HG03571 (cell line): Measurements from ENCODE around the gene CRYBG1.

Source experiments
- ATAC-seq: cut with Tn5 transposase; IDR thresholded peaks from one replicate; pipeline ENCODE4 v1.9.1; 2021; ENCODE audit not compliant: unreplicated experiment

Gene CRYBG1

GRCh38 chr6:106419900-106420613 is 59.5 kb downstream of the CRYBG1 start:
- no peak for ATAC-seq

GRCh38 chr6:106421496-106421895 is 61.0 kb downstream of the CRYBG1 start:
- ATAC-seq = no peak

- no peak for ATAC-seq
Measured at GRCh38 chr6:106422534-106422933, 62.0 kb downstream of the CRYBG1 start.

- ATAC-seq = no peak
Measured at GRCh38 chr6:106425382-106425781, 64.9 kb downstream of the CRYBG1 start.

- no peak for ATAC-seq
Measured at GRCh38 chr6:106426250-106426970, 65.9 kb downstream of the CRYBG1 start.

GRCh38 chr6:106430466-106430865 is 69.9 kb downstream of the CRYBG1 start:
- ATAC-seq = no peak

- ATAC-seq = no peak
Measured at GRCh38 chr6:106431405-106431804, 70.9 kb downstream of the CRYBG1 start.

GRCh38 chr6:106431972-106432371 is 71.5 kb downstream of the CRYBG1 start:
- no peak for ATAC-seq

GRCh38 chr6:106434530-106434929 is 74.0 kb downstream of the CRYBG1 start:
- ATAC-seq = no peak

- ATAC-seq = no peak
Measured at GRCh38 chr6:106439459-106439858, 78.9 kb downstream of the CRYBG1 start.

- ATAC-seq = no peak
Measured at GRCh38 chr6:106440546-106440945, 80.0 kb downstream of the CRYBG1 start.

- ATAC-seq = no peak
Measured at GRCh38 chr6:106442395-106442794, 81.9 kb downstream of the CRYBG1 start.

- no peak for ATAC-seq
Measured at GRCh38 chr6:106444777-106445507, 84.4 kb downstream of the CRYBG1 start.

- ATAC-seq = no peak
Measured at GRCh38 chr6:106445508-106445878, 85.0 kb downstream of the CRYBG1 start.

GRCh38 chr6:106446287-106446885 is 85.9 kb downstream of the CRYBG1 start:
- no peak for ATAC-seq

- ATAC-seq = no peak
Measured at GRCh38 chr6:106446983-106447382, 86.5 kb downstream of the CRYBG1 start.

GRCh38 chr6:106448000-106448426 is 87.5 kb downstream of the CRYBG1 start:
- ATAC-seq = no peak

- ATAC-seq = no peak
Measured at GRCh38 chr6:106450653-106451052, 90.1 kb downstream of the CRYBG1 start.

GRCh38 chr6:106451439-106451838 is 90.9 kb downstream of the CRYBG1 start:
- no peak for ATAC-seq

- ATAC-seq = no peak
Measured at GRCh38 chr6:106452628-106453027, 92.1 kb downstream of the CRYBG1 start.

GRCh38 chr6:106453756-106454367 is 93.3 kb downstream of the CRYBG1 start:
- no peak for ATAC-seq
